ENCODE measurements around the gene KCNMA1.

Gene KCNMA1

DNA sequence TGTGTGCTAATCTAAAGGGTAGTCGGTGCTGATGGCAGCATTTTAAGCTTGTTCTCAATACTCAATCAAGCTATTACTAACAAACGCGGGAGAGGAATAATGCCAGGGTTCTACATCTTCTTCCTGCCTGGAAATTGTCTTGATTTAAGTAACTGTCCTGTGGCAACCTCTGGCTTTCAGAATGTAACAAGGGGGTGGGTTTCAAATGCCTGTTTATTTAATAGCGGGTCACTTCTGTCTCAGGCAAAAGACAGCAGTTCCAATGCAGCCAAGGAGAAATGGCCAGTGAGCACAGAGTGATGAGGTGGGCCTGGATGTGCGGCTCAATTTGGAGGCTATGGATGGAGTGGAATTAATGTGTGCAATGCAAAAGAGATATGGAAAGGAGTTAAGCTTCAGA lies 692.4 kb downstream of the KCNMA1 start:
- no peak for DNase-seq

DNA sequence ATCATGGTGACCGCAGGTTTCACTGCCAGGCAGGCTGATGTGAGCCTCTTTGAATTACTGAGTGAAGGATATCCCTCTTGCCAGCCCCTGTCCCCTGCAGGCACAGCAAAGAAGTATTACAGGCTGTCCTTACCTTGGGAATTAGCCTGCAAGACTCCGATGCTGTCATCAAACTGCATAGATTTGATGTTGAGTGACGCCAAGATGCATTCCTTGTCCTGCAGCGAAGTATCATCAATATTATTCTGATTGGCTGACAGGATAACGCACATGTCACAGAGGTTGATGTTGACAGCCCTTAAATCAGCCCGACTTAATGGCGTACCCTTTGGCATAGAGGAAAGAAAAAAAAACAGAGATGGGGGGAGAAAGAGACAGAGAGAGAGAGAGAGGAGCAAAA lies 693.0 kb downstream of the KCNMA1 start:
- no peak for DNase-seq

DNA sequence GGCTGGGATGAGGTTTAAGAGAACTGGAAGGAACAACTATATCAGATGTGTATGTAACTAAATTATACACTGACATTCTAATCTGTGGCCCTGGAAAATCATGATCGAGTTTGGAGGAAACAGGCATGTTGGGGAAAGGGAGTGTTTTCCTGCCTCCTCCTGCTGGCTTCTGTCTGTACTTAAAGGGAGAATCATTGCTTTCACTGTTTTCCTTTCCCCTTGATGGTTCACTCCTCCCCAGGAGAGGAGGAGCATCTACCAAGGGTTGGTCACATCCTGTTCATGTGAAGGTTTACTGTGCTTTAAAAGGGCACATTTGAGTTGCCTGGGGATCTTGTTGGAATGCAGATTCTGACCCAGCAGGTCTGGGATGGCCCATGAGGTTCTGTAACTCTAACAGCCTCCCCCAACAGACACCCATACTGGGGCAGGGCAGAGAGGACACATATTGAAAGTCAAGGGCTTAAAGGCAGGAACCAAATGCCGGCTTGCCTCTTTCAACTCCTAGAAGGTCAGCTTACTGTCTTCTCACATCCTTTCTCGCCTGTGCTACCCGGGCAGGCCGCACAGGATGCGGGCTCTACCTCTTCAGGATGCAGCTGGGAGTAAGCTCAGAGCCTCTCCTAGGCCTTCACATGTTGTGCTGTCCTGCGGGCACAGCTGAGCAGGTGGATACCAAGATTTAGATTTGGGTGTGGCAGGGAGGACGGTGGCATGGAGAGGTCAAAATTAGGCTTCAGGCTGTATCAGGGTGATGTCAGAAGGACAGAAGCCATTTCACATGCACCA lies 694.8 kb downstream of the KCNMA1 start:
- no peak for DNase-seq

DNA sequence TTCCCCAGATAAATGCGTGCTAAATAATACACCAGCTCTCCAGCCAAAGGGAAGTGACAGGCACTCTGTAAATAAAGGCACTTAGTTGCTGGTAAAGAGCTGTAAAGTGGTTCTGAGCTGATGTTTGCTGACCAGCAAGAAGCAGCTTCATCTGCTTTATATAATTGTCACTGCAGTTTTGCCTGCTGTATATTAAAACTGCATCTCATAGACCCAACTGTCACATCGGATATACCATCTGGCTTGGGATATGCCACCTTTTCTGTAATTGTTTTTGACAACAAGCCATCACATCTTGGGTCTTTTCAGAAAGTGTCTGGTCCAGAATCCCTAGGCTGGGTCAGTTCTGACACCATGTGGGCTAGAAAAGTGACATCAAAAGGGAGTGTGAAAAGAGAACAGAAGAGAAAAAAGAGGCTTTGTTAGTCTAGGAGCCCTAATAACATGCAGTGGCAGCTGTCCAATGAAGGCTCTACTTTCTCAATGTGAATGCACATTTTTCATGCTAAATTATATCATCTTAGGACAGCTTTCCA lies 697.6 kb downstream of the KCNMA1 start:
- no peak for DNase-seq

DNA sequence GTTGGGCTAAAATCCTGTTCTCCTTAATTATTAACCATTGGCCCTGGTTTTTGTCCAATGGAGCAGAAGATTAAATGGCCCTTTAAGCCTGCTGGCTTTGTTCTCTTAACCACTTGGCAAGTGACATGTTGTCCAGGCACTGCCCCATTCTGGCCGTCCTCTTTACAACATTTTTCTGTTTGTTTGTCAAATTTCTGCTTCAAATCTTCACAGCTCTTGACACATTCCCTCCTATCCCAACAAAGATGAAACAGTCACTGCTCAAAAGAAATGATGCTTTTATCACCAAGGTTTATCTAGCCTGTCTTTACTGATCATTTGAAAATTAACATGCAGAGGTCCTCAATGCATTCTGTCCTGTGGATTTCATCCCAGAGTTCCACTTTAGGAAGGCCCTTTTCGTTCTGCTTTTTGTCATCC lies 700.4 kb downstream of the KCNMA1 start:
- DNase-seq = no peak

DNA sequence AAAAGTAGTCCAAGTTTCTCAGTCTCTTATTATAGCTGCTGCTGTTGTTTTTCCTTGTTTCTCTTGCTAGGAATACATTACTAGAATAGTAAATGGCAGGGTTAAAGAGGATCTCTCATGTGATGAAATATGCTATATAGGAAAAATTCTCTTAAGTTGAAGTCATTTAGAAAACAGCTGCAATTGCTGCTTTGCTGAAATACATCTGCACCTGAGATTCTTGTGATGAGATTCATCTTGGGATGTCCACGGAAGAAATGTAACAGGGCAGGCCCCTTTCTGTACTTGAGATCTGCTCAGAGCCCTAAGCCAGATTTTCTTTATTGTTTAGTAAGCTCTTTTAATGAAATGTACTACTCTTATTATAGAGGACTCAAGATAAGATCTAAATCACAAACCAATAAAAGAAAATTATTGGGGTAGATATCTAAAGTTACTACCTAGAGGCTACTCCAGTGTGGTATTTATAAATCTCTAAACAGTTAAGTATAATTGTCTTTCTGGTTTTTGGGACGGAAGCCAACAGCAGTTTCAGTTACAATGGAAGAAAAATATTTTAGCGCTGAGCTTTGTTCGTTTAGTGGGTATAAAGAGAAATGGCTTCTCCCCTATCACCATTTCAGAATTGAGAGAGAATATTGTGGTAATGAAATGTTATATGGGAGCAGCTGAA lies 701.5 kb downstream of the KCNMA1 start:
- no peak for DNase-seq

DNA sequence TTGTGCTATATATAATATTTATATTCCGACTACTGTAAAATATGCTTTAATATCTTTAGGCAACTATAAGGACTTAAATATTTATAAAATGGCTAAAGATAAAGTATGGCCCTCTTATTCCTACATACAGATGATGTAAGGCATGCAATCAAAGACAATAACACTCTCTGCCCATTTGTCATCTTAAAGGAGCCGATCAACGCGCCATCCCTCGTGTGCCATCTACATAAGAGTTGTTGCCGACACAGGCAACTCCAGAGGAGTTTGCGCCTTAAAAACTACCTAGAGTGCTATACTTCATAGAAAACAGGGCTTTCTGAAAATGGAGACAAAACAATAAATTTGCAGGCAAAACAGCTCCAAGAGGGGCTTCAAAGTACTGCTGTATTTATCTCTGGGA lies 709.0 kb downstream of the KCNMA1 start:
- no peak for DNase-seq

DNA sequence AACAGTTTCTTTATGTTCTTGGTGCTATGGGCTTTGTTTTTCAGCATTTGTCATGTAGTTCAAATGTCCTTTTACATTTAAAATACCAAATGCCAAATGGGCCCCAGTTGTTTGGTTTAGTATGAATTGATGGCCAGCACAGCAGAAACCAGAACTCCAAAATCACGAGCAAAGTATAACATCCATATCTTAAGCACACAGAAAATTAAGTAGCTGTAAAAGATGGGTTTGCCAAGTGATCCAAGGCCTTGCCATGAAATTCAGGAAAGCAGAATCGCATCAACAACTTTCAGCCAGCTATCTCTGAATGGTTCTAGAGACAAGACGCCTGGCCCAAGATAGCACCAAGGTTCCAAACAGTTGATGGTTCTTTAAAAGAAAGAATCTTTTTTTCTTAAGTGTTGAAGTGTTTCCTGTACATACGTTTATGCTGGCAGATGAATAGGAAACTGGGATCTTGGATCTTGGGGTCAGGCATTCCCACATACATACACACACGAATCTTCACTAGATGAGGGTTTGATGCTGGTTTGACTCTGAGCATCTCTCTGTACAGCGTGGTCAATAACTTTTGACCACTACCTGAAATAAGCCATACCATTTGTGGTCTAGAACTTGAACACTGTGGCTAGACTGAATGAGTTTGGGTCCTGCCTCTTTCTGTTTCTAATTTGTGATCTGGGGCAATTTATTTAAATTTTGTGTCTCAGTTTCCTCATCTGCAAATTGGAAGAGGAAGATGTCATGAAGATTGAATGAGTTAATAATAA lies 711.8 kb downstream of the KCNMA1 start:
- DNase-seq = no peak

DNA sequence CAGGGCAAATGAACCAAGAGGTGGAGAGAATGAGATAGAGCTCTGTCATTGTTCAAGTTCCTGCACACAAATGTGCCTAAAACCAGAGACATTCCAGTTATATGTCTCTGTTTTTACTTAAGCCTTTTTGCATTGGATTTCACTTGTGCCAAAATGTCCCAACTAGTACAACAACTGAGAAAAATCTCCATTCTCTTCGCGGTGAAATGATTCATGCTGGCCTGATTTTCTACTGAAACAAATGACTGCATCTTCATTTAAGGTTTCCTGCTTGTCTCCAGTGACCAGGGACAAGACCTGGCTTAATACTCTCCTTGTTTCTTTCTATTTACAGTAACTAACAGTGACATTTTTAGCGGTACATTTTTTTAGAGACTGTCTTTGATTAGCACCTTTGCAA lies 714.9 kb downstream of the KCNMA1 start:
- no peak for DNase-seq

DNA sequence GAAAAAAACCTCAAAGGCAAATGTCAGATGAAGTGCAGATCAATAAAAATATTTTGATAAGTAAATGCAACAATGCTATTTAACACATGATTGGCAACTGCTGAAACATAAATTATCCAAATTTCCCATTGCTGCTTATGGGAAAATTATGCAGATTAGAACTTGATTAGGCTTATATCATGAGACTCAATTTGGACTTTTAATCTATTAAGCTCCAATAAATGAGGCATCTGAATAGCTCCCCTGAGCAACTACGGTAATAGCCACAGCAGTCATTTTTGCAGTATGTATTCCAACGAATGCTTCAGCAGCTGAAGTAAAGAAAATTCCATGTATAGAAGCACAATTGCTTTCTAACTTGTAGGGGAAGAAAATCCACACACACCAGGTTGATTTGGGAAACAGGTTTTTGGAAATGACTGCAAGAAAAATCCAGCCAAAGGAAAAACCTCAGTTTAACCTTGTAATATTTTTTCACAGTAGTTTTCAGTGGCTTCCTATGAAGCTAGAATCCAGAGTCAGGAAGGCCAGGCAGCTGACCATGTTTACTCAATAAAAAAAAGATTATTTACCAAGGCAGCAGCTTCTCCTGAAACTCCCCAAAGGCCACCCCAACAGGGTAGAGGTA lies 716.1 kb downstream of the KCNMA1 start:
- no peak for DNase-seq

DNA sequence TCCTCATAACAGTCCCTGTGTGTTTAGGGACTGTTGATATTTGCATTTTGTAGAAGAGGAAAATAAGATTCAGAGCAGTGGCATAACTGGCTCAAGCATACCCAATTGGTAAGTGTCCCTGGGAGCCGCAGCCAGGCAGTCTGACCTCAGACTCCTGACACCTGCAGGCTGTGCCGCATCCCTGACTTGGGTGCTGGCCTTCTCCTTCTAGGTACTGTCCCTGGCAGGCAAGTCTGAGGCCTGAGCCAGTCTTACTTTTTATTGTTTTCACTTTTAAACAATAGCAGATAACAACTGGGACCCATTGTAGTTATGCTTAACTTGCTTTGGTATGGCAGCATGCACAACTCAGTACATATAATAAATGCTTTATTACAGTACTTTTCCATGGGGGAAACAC lies 717.0 kb downstream of the KCNMA1 start:
- DNase-seq = no peak

DNA sequence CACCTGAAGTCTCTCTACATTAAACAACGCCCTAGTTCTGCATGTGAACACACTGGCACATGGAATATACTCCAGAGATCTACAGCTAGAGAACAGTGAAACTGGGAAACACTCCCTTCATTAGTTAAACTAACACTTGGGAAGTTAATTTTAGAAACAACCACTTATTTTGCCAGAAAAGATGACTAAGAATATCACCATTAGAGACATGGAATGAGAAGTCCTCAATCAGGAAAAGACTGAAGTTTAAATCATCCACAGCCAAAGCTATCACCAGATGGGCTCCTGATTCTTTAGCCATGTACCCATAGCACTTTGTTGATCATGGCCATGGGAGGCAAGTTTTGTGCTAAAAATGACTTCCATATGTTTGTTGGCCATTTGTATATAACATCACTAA lies 719.5 kb downstream of the KCNMA1 start:
- no peak for DNase-seq

DNA sequence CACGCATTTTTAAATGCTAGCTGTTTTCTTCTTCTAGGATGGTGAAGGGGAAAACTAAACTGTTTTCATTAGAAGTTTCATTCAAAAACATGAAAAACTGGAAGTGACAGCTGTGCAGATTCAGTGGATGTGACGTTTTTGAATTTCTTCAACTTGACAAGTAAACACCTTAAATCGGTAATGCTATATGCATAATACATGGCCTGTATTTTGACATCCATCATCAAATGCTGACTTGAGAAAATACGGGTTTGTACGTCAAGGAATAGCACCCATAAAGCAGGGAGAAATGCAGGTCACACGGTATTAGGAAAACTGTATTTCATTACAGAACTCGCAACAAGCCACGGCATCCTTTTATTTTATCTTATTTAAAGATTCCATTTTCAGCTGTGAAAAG lies 720.5 kb downstream of the KCNMA1 start:
- DNase-seq = no peak

DNA sequence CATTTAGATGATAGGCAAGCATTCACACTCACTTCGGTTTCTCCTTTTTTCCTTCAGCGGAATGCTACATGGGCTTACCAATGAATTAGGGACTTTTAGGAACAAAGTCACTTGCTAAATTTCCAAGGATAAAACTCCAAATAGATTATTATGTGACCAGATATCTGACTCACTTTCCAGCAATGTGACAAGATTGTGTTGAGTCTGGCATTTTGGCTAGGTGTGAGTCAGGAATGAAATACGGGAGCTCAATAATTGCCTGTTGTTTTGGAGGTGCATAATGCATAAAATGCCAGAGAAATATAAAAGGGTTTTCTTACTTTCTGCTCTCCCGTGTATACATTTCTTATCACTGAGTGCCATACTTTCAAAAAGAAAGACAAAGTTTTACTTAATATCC lies 721.1 kb downstream of the KCNMA1 start:
- DNase-seq = no peak

DNA sequence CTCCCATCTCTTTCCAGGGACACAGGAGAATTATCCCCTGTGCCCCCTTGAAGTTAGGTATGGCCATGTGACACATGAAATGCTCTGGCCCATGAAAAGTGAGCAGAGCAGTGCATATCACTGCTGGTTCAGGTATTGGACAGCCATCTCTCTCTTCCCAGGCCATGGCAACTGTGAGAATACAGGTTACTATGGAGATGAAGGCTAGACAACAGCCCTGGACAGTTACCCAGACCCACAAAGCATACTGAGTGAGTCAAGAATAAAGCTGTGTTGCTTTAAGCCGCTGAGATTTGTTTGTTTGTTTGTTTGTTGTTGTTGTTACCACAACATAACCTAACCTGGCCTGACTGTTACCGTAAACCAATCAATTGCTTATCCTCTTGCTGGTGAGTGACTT lies 722.3 kb downstream of the KCNMA1 start:
- no peak for DNase-seq

DNA sequence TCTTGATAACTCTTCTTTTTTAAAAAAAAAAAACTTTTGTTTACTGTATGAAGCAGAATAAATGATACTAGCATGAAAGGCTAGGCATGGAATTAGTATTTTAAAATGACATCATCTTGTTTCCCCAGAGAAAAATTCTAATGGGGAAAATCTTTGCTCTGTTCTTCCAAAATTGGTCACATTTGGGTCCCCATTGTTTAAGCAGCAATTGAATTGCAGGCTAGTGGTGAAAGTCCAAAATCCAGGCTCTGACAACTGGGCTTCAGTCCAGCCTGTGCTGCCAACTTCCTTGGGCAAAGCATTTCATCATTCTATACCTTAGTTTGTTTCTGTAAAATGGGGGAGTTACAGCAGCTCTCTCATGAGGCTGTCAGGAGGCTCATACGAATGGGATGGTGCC lies 726.4 kb downstream of the KCNMA1 start:
- DNase-seq = no peak

DNA sequence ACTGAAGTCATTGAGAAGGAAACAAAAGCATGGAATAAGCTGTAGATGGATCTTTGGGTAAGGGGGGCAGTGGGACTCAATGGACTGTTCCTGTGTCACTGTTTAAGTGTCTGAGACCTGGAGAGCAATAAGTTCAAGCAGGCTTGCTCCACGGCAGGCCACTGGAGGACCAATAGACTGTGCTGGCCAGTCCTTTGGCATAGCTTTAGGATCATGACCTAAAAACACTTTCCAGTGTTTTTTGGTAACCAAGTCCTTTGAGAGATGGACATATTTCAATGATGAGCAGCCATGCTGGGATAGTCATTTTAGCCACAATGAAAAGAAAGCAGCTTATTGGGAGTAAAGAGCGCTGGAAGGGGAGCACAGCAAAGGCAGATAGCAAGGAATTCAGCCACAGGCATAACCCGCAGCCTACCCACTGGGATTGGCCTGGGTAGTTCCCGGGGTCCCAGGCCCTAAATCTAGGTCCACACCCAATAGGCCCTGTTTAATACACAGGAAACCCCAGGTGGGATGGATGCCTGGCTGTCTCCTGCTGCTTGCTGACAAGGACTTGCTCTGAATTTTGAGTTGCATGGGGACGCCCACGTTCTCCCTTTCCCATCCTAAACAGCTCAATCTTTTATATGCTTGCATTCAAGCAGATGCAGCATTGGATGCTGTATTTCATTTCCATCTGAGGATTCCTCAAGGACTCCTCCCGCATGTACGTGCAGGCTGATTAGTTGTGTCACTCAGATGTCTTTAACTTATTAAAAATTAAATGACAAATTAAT lies 727.2 kb downstream of the KCNMA1 start:
- no peak for DNase-seq

DNA sequence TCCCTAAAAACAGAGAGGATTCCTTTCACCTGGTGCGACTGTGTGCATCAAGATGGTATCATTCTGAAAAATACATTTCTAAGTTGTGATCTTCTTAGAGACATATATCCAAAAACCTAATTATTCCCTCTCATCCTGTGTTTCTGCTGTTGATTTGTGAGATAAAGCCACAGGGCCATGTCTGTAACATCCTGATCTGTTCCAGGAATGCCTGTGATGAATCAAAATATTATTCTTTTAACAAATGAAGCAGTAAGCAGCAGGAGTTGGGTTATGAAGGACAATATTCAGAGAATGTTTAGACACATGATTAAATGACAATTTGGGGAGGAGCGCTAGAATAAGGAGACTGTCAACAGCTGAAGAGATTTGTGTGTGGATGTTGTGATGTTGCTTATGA lies 731.4 kb downstream of the KCNMA1 start:
- no peak for DNase-seq

DNA sequence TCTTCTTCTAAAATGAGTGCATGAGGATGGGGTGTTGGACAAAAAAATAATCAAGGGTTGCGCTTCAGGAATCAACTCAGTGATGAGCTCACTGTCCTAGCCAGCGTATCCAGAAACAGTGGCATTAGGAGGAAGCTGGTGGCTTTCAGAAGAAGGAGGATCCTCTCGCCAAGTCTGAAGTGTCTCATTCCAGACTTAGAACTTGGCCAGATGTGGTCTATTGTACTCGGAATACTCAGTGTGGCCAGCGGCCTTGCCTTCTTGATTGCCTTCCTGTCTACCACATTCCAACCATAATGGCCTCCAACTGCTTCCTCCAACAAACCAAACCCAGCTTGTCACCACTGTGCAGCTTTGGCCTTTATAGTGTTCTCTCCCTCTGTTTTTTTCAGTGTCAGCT lies 732.4 kb downstream of the KCNMA1 start:
- no peak for DNase-seq

DNA sequence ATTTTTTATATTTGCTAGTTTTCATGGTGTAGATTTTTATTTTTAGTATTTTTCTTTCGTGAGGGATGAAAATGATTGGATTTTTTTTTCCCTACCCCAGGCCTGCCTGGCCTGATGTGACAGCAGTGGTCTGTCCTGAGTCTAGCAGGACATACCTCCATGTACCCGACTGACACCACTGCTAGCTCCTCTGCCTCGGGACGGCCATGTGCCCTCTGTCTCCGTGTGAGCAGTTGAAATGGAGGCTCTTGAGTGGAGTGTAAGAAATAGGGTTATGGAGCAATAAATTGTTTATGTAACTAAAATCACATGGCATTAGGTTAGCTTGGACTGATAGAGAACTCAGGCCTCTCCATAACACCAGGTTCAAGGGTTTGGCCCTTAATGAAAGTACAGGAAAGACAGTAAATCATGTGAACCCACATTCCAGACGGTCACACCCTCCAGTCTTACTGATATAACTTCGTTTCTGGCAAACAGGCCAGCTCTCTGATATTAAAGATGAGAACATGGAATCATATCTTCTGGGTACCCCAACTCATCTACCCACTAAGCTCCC lies 734.1 kb downstream of the KCNMA1 start:
- no peak for DNase-seq

DNA sequence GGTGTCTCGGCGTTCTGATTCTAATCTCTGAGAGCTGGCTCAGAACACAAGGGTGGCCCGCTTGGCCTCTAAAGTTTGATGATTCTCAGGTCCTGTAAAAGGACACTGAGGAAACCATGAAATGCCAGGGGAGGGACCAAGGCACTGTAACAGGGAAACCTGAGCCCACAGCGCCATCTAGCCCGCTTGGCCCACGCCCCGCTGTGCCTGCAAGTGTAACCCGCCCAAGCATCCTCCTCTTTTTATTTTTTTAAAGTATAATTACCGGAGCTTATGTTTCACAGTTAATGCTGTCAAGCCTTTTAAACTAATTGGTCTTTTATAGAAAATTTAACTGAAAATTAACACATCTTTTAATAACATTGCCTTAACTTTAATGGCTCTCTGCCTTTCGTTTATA lies 734.7 kb downstream of the KCNMA1 start:
- no peak for DNase-seq

DNA sequence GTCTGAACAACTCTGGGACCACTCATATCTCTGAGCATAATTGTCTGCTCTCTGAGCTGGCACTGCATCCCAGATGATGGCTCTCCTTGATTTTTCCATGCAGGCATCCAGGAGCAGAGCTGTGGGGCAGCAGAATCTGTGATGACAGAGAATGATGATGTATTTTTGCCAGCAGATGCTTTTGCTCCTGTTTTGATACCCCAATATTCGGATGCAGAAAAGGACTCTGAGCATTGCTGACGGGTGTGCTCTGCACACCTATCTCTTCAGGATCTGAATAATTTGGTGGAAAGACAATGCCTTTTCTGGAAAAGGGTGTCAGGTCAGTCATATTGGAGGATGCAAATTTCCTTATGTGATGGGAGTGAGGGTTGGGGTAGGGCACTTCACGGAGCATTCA lies 735.9 kb downstream of the KCNMA1 start:
- no peak for DNase-seq

Measured in effector CD8-positive, alpha-beta T cell (primary cell).